H1 (cell line): ENCODE data around the gene DNAJC7. TPM values are rescaled to one million over a fixed set of nuclear protein-coding genes. Genes with fewer than 3 reads are reported as not detected.

ENCODE experiments used
- CTCF ChIA-PET: fragments of 300-600 bp; sonication (Branson Sonifier 250); formaldehyde crosslinking; loops from one replicate; lab custom pipeline; 2021; ENCODE audit not compliant: partially characterized antibody; lab: Charles Lee
- POLR2A ChIA-PET: fragments of 300-600 bp; sonication (Branson Sonifier 250); formaldehyde crosslinking; loops from one replicate; lab custom pipeline; 2021; ENCODE audit warnings: inconsistent platforms; ENCODE audit not compliant: partially characterized antibody; lab: Charles Lee
- DNase-seq, 2 experiments: peaks; one replicate each; pipeline versions ENCODE4 v3.0.0 to v3.0.0-alpha.2; 2010 to 2022; ENCODE audit warnings: low spot score in 2 of 2, low read depth in 1 of 2, mixed read lengths in 1 of 2
- FAIRE-seq: peaks from 2 replicates; lab custom pipeline; 2011; peaks lifted over from hg19 to GRCh38; lab: Jason Lieb, UNC
- H2AFZ ChIP-seq: 2 replicates; pipeline ENCODE4 v1.8.1; 2012; ENCODE audit warnings: low read length, inconsistent platforms
- H2AK5ac ChIP-seq: 2 replicates; pipeline ENCODE4 v1.6.1; 2013; ENCODE audit warnings: low read depth, low read length
- H2BK120ac ChIP-seq: replicated peaks from 2 replicates; pipeline ENCODE3; 2013; ENCODE audit warnings: low read depth, low read length, inconsistent platforms
- H2BK12ac ChIP-seq: 2 replicates; pipeline ENCODE4 v1.6.1; 2013; ENCODE audit warnings: low read depth, low read length
- H2BK15ac ChIP-seq: 2 replicates; pipeline ENCODE4 v1.6.1; 2013; ENCODE audit warnings: low read length
- H2BK20ac ChIP-seq: 2 replicates; pipeline ENCODE4 v1.6.1; 2013; ENCODE audit warnings: low read length
- H2BK5ac ChIP-seq: 2 replicates; pipeline ENCODE4 v1.6.1; 2013; ENCODE audit warnings: low read depth, low read length
- H3K14ac ChIP-seq: 2 replicates; pipeline ENCODE4 v1.6.1; 2013; ENCODE audit warnings: inconsistent platforms; ENCODE audit not compliant: insufficient read length
- H3K18ac ChIP-seq: 2 replicates; pipeline ENCODE4 v1.6.1; 2013; ENCODE audit warnings: low read length; ENCODE audit errors: extremely low read depth
- H3K23ac ChIP-seq: 2 replicates; pipeline ENCODE4 v1.6.1; 2013; ENCODE audit warnings: inconsistent platforms; ENCODE audit not compliant: insufficient read length
- H3K23me2 ChIP-seq: 2 replicates; pipeline ENCODE4 v1.6.1; 2013; ENCODE audit warnings: low read depth, low read length
- H3K27ac ChIP-seq: 2 replicates; pipeline ENCODE4 v1.6.1; 2011; ENCODE audit warnings: low read depth, low read length, inconsistent platforms
- H3K27me3 ChIP-seq, 4 experiments: replicated peaks in 1 of 4; 1 replicate in 1 of 4; 2 replicates in 3 of 4; pipeline versions ENCODE4 v1.6.1 to v1.8.1; 2011 to 2013; ENCODE audit warnings: low read length in 3 of 4, mild to moderate bottlenecking in 3 of 4, inconsistent platforms in 2 of 4, mixed read lengths in 2 of 4, moderate library complexity in 1 of 4; ENCODE audit not compliant: control insufficient read depth in 3 of 4, insufficient read depth in 3 of 4; ENCODE audit errors: extremely low read depth in 1 of 4
- H3K36me3 ChIP-seq, 4 experiments: 2 replicates each; pipeline versions ENCODE4 v1.6.1 to v1.8.1; 2011 to 2013; ENCODE audit warnings: mild to moderate bottlenecking in 4 of 4, low read length in 3 of 4, moderate library complexity in 2 of 4, control low read depth in 1 of 4, inconsistent platforms in 1 of 4; ENCODE audit not compliant: insufficient read depth in 4 of 4, control insufficient read depth in 2 of 4
- H3K4ac ChIP-seq: replicated peaks from 2 replicates; pipeline ENCODE3; 2013; ENCODE audit warnings: low read length, low read depth, mixed read lengths, inconsistent platforms; ENCODE audit not compliant: insufficient read length
- H3K4me1 ChIP-seq, 4 experiments: replicated peaks in 1 of 4; 1 replicate in 1 of 4; 2 replicates in 3 of 4; pipeline versions ENCODE4 v1.6.1 to v1.8.1; 2011 to 2013; ENCODE audit warnings: low read length in 3 of 4, inconsistent platforms in 2 of 4, mixed read lengths in 1 of 4; ENCODE audit not compliant: insufficient read depth in 4 of 4, control insufficient read depth in 3 of 4
- H3K4me2 ChIP-seq, 2 experiments: 2 replicates each; pipeline versions ENCODE4 v1.6.1 to v1.8.1; 2011 to 2013; ENCODE audit warnings: low read depth in 2 of 2, low read length in 2 of 2, control low read depth in 1 of 2, inconsistent platforms in 1 of 2, mild to moderate bottlenecking in 1 of 2; ENCODE audit not compliant: insufficient read depth in 1 of 2
- H3K4me3 ChIP-seq, 4 experiments: fragments of 200-600, 300-600 bp in 1 of 4; sonication (generic), shearing (Covaris generic), sonication (Bioruptor Twin) in 1 of 4; 2 replicates each; pipeline versions ENCODE4 v1.5.1 to v1.8.1; 2011 to 2016; ENCODE audit warnings: low read length in 4 of 4, low read depth in 3 of 4, control low read depth in 2 of 4, inconsistent platforms in 2 of 4, mild to moderate bottlenecking in 2 of 4, mixed read lengths in 1 of 4, moderate library complexity in 1 of 4; ENCODE audit not compliant: insufficient read depth in 2 of 4; ENCODE audit errors: extremely low read depth in 1 of 4
- H3K56ac ChIP-seq: replicated peaks from 2 replicates; pipeline ENCODE3; 2013; ENCODE audit warnings: low read depth, mild to moderate bottlenecking, mixed read lengths, low read length, inconsistent platforms; ENCODE audit not compliant: insufficient read length
- H3K79me1 ChIP-seq: 2 replicates; pipeline ENCODE4 v1.6.1; 2013; ENCODE audit warnings: low read depth, low read length, control low read depth
- H3K79me2 ChIP-seq, 2 experiments: 2 replicates each; pipeline versions ENCODE4 v1.6.1 to v1.8.1; 2012 to 2013; ENCODE audit warnings: low read length in 2 of 2, mild to moderate bottlenecking in 2 of 2, inconsistent platforms in 1 of 2; ENCODE audit not compliant: insufficient read depth in 2 of 2, control insufficient read depth in 1 of 2
- H3K9ac ChIP-seq, 4 experiments: replicated peaks in 1 of 4; 1 replicate in 1 of 4; 2 replicates in 3 of 4; pipeline versions ENCODE4 v1.6.1 to v1.8.1; 2011 to 2013; ENCODE audit warnings: low read depth in 3 of 4, low read length in 3 of 4, control low read depth in 2 of 4, mild to moderate bottlenecking in 2 of 4, moderate library complexity in 2 of 4, inconsistent platforms in 1 of 4; ENCODE audit errors: extremely low read depth in 1 of 4
- H3K9me3 ChIP-seq, 2 experiments: 2 replicates each; pipeline versions ENCODE4 v1.6.1 to v1.8.1; 2012 to 2013; ENCODE audit warnings: mild to moderate bottlenecking in 2 of 2, moderate library complexity in 2 of 2, control low read depth in 1 of 2, inconsistent platforms in 1 of 2, low read depth in 1 of 2, low read length in 1 of 2, mixed read lengths in 1 of 2; ENCODE audit not compliant: insufficient read depth in 2 of 2
- H4K20me1 ChIP-seq, 2 experiments: replicated peaks in 1 of 2; 2 replicates each; pipeline versions ENCODE3 to v1.8.1; 2011 to 2013; ENCODE audit warnings: inconsistent platforms in 2 of 2, low read length in 2 of 2, mild to moderate bottlenecking in 1 of 2; ENCODE audit not compliant: insufficient read depth in 2 of 2, control insufficient read depth in 1 of 2
- H4K5ac ChIP-seq: 2 replicates; pipeline ENCODE4 v1.6.1; 2013; ENCODE audit warnings: low read length, low read depth, mixed read lengths, inconsistent platforms; ENCODE audit not compliant: insufficient read length
- H4K8ac ChIP-seq: 2 replicates; pipeline ENCODE4 v1.8.0; 2013; ENCODE audit warnings: mild to moderate bottlenecking, moderate library complexity, low read length, inconsistent platforms; ENCODE audit not compliant: insufficient read depth; ENCODE audit errors: extremely low read depth
- H4K91ac ChIP-seq: replicated peaks from 2 replicates; pipeline ENCODE3; 2013; ENCODE audit warnings: low read length, mixed read lengths, inconsistent platforms; ENCODE audit not compliant: insufficient read length
- BRCA1 ChIP-seq: IDR thresholded peaks from 2 replicates; pipeline ENCODE4 v1.6.1; 2012; ENCODE audit warnings: low read depth, low read length, improper control_type of control experiment
- WGBS, 2 experiments: shearing (Covaris generic) in 1 of 2; methylation state at CpG; one replicate each; pipeline versions ENCODE4 v1.1.6 to v1.1.7; 2013 to 2015; ENCODE audit warnings: low lambda C conversion rate in 2 of 2, mixed read lengths in 2 of 2, inconsistent platforms in 1 of 2, low coverage in 1 of 2, missing lambda C conversion rate in 1 of 2; ENCODE audit not compliant: insufficient replicate concordance in 2 of 2, insufficient coverage in 1 of 2, insufficient read length in 1 of 2; ENCODE audit errors: extremely low coverage in 1 of 2, missing lambda C conversion rate in 1 of 2; 5-methylcytosine and 5-hydroxymethylcytosine counted together
- polyA plus RNA-seq, 7 experiments: library from polyadenylated mRNA; depleted of rRNA in 3 of 7; stranded (reverse) in 5 of 7; unstranded in 2 of 7; fragments of >200 nt in 5 of 7; fragments of 200-250 nt in 2 of 7; gene quantifications; 1 replicate in 5 of 7; 2 replicates in 1 of 7; 4 replicates in 1 of 7; pipeline versions ENCODE4 v1.2.1 to v1.2.3, GENCODE V29; 2011 to 2013; ENCODE audit warnings: missing spikeins in 2 of 7, mixed read lengths in 2 of 7
- total RNA-seq: library from RNA; stranded (reverse); fragmentation: NEBNext Ultra II Directional; extraction: Animal tissue kit (Norgen Biotek cat#: 25700); gene quantifications from 2 replicates; pipeline ENCODE4 v1.2.1, GENCODE V29; 2021
- TF ChIP-seq, protein P1 (sequence below): IDR thresholded peaks from 2 replicates; pipeline ENCODE4 v1.6.1; 2012; ENCODE audit warnings: inconsistent platforms

Gene DNAJC7
- total and polyA plus RNA-seq, 2 of the 8 experiments (the other 6 are each of a cell fraction or from before 2014, with no cell fraction given): 31.0 to 148 TPM

DNA sequence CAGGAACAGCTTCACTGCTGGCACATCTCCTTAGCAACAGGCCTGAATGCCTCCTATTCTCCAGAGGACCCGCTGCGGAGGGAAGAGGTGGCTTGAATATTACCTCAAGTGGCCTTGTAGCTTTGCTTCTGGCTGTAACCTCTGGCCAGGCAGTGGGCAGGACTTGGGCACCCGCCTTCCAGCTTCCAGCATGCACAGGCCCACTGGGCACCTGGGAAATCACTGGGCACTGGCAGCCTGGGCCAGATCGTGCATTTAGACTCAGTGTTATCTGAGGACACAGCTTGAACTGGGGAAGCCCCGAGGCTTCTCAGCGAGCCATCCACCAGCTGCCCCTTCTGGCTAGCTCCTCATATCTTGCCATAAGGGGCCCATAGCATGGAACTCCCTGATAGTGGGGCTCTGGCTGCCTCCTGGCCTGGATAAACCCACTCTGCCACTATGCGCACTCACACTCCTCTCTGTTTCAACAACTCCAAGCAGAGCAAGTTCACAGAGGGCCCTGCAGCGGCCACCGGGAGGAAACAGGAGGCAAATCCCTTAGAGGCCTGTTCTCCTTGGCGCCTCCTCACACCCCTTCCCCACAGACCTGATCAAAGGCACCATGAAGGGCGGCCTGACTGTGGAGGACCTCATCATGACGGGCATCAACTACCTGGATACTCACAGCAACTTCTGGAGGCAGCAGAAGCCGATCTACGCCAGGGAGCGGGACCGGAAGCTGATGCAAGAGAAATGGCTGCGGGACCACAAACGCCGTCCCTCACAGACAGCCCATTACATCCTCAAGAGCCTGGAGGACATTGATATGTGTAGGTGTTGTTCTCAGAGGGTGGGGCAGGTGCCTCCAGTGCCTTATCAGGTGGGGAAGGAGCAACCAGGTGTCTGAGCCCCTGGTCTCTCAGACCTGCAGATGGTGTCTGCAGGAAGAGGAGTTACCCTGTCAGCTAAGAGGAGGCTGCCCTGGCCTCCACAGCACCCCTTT lies 79.0 kb downstream of the DNAJC7 start:
- H3K27me3 ChIP-seq: no peaks in the 10 kb centered on the region
- H3K18ac ChIP-seq: no peak overlapping the region
- no peak overlapping the region for H3K23ac ChIP-seq
- no peak overlapping the region for H3K56ac ChIP-seq
- no peaks in the 10 kb centered on the region for H3K79me1 ChIP-seq
- FAIRE-seq (no peak), DNase-seq (no peak)
- no peak overlapping the region for H3K27ac ChIP-seq
- H3K4me2 ChIP-seq: no peak overlapping the region
- H2AFZ ChIP-seq: no peak overlapping the region
- TF ChIP-seq, protein P1, sequence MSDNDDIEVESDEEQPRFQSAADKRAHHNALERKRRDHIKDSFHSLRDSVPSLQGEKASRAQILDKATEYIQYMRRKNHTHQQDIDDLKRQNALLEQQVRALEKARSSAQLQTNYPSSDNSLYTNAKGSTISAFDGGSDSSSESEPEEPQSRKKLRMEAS: no peak
- TF ChIP-seq BRCA1: no peak
- H3K23me2 ChIP-seq: 0 out of 2 replicates have a peak, but pooled peaks cover 2% of the 10 kb centered on the region
- no peak overlapping the region for H3K4me3 ChIP-seq
- 92% methylated on average over 19 of the region's 19 CpGs; no CpG with 5 or more reads in 1 of the 2 experiments for WGBS, 2 experiments
- H4K8ac ChIP-seq: no peak overlapping the region
- H3K9ac ChIP-seq: no peak overlapping the region
- H2AK5ac ChIP-seq: no peak overlapping the region
- H4K91ac ChIP-seq: no peak overlapping the region
- no peak overlapping the region for H3K14ac ChIP-seq
- H4K5ac ChIP-seq: no peak overlapping the region
- peaks cover 0 to 3% (median 0%) of the 10 kb centered on the region in 4 experiments; a peak in 2 of 8 replicates for H3K36me3 ChIP-seq
- POLR2A ChIA-PET: interaction anchor here (0.9 to 2.5 kb wide), 9 partner anchors 8 to 160 kb away, joined by 3 to 9 read pairs (median 3); partner anchors contain the start of genes ACLY and ODAD4
- H2BK120ac ChIP-seq: no peak overlapping the region
- no peak overlapping the region for H3K4ac ChIP-seq
- H3K79me2 ChIP-seq: no peaks in the 10 kb centered on the region
- CTCF ChIA-PET: interaction anchor here (0.8 to 2.7 kb wide), 8 partner anchors 11 to 192 kb away, joined by 3 to 11 read pairs (median 4); no protein-coding TSS in a partner anchor
- H2BK5ac ChIP-seq: no peak overlapping the region; the same call in 1 of the 2 replicates
- no peaks in the 10 kb centered on the region for H3K4me1 ChIP-seq
- no peak overlapping the region for H2BK15ac ChIP-seq
- no peak overlapping the region for H2BK20ac ChIP-seq
- no peaks in the 10 kb centered on the region for H3K9me3 ChIP-seq
- H4K20me1 ChIP-seq: no peaks in the 10 kb centered on the region
- H2BK12ac ChIP-seq: no peak overlapping the region
